Measurements from ENCODE around the gene LCE3E.
"Not testable (repeated sequence)": the region's sequence is repeated elsewhere in the genome, so short reads cannot be mapped to it uniquely, and the experiment has no call there.

Gene LCE3E, protein sequence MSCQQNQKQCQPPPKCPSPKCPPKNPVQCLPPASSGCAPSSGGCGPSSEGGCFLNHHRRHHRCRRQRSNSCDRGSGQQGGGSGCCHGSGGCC

DNA sequence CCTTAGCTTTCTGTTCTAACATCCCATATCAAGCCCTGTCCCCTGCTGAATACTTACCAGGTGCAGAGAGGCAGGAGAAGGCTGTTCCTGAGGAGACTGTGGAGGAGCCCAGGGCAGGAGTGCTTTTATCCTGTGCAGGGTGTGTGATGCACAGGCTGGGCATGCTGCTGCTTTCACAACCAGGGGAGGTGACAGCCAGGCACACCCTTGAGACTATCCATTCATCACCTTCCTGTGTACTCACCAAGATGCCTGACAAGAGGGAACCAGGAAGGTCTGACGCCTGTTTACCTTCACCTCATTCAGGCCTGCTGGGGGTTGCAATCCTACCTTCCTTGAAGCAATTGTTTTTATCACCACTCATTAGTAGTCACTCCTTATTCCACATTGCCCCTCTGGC lies at the start of gene LCE3E:
Gene LCE3E, minus strand, starts transcription at position 100 of the 400 bp plus-strand sequence. CDS start 572 bp downstream, outside the sequence.
- DNase-seq, result no peak

DNA sequence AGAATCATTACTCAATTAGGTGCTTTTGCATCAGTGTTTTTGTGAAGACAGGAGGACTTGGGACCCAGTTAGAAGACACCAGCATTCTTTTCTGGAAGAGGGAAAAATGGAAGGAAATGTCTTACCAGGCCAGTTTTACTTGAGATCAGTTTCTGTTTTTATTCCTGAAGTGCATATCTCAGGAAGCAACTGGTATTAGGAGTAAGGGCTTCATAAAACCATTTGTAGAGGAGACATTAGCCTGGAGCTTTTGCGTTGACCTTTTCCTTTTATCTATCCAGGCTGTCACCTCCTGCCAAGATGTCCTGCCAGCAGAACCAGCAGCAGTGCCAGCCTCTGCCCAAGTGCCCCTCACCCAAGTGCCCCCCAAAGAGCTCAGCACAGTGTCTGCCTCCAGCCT lies 46.9 kb upstream of the LCE3E start, which contains the start of gene LCE3B:
Gene LCE3B, plus strand, starts transcription at position 301 of the 400 bp plus-strand sequence. Its CDS starts 0 bp downstream, at position 301.
- no peak for DNase-seq

DNA sequence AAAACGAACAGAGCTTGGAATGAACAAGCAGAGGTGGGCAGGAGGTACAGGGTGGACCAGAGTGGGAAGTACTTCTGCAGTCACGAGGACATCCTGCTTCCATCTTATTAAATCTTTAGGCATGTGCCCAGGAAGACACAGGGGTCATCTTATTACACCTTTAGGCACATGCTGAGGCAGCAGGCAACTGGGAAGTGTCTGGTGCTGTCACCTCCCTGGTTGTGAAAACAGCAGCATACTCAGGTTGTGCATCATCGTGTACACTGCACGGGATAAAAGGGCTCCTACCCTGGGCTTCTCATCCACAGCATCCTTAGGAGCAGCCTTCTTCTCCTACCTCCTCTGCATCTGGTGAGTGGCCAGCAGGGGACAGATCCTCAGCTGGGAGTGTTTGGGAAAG lies 33.4 kb upstream of the LCE3E start, which contains the start of gene LCE3C:
Gene LCE3C, plus strand, starts transcription at position 301 of the 400 bp plus-strand sequence. CDS start 498 bp downstream, outside the sequence.
- DNase-seq, result no peak

DNA sequence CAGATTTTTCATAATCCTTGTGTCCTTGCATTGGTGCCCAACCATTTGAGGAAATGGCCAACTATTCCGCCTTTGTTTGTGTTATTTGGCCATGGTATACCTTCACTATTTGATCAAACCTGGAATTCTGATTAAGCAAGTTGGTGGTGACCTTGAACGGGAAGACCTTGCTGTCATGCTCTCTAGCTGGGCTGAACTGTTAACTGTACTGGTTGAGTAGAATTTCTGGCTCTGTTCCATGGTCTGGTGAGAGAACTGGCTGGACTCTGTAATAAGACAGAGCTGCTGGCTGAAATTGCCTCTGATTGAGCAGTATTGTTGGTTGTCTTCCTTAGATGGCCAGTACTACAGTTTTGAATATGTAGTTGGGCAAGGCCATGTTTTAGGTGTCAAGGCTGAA lies 30.4 kb upstream of the LCE3E start:
- DNase-seq, result no peak

DNA sequence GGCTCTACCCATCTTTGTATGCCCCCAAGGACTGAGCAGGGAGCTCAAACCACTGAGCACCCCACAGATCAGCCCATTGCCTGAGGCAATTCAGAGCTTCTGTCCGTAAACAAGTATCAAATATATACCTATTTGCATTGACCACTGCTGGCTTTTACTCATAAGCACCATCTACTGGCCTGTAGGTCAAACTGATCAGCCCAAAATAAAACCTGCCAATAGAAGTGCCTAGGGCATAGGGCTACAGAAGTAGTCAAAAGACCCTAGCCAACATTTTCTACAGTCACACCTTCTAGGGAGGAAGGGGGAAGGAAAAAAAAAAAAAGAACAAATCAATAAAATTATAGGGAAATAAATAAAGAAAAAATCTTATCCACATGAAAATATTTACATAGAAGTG lies 19.0 kb upstream of the LCE3E start:
- no peak for DNase-seq

DNA sequence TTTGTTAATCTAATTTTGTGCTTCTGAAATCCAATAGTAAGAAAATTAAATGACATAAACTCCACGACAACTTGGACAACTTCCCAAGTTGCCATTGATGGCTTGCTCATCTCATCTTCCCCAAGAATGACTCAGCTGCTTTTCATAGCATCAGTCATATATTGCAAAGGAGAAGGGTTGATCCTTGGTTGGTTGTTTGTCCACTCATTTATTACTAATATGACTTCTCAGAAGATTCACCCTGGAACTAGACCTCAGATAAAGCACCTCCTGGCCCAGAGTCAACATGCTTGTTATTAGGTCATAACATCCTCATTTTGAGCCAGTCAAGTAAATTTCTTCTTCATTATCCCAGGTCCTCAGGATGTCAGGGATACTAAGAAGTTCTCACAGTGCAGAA lies 16.1 kb upstream of the LCE3E start:
- DNase-seq, result no peak

DNA sequence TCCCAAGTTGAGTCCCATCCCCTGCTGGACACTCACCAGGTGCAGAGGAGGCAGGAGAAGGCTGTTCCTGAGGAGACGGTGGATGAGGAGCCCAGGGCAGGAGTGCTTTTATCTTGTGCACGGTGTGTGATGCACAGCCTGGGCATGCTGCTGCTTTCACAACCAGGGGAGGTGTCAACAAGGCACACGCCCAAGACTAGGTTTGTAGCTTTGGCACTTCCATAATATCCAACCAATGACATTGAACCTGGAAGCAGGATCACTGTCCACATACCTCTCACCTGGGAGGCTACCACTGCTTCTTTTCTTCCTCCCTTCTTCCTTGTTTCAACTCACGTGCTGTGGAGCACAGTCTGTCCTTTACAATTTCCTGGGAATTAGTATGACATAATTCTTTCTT lies 13.9 kb upstream of the LCE3E start, which contains the start of gene LCE3D:
Gene LCE3D, minus strand, starts transcription at position 84 of the 400 bp plus-strand sequence. CDS start 580 bp downstream, outside the sequence.
- DNase-seq, result no peak

DNA sequence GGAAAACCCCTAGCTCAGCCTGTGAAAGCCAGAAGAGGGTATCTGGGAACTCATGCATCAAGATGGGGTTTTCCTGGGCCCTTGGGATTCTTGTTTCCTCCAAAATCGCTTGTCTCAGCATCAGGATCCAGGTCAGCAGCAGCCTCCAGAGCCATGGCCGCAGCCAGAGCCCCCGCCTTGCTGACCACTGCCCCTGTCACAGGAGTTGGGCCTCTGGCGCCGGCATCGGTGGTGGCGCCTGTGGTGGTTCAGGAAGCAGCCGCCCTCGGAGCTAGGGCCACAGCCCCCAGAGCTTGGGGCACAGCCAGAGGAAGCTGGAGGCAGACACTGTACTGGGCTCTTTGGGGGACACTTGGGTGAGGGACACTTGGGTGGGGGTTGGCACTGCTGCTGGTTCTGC lies 12.9 kb upstream of the LCE3E start:
- not testable (repeated sequence) for DNase-seq

DNA sequence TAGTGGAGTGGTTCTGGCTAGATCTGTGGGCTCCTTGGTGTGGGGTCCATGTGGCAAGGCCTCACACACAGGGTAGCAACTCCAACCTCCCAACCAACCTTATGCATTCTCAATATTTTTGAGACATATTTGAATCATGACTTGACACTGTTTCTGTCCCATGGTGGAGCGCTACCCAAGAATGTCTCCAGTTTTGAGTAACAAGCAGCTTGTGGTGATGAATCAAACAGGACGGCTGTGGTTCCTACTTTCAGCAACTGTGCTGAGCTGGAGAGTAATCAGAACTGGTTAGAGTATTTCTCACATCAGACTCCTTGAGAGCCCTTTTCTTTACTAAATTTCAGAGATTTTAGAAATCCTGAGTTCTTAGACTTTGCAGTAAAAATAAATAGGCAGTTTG lies 10.6 kb upstream of the LCE3E start:
- DNase-seq, result no peak

DNA sequence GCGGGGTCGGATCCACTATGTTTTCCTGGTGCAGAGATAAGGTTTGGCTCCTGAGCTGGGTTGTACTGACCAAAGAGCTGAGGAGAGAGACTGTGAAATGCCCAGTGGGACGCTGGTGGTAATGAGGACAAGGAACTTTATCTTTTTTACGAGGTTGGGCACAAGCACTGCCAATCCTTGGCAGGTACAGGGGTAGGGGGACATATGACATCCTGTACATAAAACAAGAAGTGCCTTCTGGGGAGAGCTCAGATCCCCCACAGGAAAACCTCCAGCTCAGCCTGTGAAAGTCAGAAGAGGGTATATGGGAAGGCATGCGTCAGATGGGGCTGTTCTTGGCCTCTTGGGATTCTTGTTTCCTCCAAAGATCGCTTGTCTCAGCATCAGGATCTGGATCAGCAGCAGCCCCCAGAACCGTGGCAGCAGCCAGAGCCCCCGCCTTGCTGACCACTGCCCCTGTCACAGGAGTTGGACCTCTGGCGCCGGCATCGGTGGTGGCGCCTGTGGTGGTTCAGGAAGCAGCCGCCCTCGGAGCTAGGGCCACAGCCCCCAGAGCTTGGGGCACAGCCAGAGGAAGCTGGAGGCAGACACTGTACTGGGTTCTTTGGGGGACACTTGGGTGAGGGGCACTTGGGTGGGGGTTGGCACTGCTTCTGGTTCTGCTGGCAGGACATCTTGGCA lies 905 bp downstream of the LCE3E start:
- no peak for DNase-seq

DNA sequence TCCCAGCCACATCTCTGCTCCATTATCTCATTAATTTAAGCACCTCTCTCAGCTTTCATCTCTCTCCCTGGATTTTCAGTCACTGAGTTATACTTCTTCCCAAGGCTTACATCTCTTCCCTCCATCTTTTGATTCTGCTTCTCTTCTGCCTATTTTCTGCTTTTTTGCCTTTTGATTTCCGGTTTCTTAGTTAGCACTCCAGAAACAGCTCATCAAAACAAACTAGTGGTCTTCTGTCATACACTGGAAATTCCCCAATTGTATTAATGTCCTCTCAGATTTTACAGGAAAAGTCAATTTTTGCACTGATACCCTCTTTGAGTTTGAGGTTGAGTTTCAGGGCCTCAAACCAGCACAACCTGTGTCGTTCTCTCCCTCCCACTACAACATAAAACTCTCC lies 1.5 kb downstream of the LCE3E start:
- no peak for DNase-seq

DNA sequence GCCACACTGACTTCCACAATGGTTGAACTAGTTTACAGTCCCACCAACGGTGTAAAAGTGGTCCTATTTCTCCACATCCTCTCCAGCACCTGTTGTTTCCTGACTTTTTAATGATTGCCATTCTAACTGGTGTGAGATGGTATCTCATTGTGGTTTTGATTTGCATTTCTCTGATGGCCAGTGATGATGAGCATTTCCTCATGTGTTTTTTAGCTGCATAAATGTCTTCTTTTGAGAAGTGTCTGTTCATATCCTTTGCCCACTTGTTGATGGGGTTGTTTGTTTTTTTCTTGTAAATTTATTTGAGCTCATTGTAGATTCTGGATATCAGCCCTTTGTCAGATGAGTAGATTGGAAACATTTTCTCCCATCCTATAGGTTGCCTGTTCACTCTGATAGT lies 18.2 kb downstream of the LCE3E start:
- DNase-seq, result not testable (repeated sequence)

DNA sequence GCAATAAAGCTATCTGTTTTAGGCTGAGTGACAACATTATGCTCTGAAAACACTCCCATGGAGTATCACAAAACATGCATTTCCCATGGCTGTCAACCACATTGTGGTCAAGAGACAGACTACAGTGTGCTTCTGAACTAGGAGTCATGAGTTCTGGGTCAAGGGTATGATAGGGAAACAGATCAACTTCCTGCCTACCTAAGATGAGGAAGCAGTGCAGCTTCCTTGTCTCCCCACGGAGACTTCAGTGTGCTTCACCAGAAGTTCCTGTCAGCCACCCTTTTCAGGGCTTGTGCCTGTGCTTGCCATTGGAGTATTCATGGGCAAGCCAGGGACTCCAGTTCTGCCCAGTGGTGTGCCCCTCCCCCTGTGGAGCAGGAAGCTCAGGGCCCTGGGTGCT lies 19.9 kb downstream of the LCE3E start:
- DNase-seq, result no peak

DNA sequence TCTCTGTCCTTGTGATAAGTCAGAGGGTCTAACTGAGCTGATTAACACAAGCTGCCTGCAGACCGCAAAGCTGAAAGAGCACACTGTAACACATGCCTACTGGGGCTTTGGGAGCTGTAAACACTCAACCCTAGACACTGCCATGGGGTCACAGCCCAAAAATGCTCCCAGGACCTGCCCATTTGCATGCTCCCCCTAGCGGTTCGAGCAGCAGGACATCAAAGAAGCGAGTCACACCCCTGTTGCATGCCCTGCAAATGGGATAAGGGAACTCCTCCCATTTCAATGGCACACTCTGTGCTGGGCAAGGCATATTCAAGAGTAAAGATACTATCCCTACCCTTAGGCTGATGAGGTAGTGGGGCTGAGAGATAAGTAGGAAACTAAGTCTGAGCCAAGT lies 22.8 kb downstream of the LCE3E start:
- no peak for DNase-seq

DNA sequence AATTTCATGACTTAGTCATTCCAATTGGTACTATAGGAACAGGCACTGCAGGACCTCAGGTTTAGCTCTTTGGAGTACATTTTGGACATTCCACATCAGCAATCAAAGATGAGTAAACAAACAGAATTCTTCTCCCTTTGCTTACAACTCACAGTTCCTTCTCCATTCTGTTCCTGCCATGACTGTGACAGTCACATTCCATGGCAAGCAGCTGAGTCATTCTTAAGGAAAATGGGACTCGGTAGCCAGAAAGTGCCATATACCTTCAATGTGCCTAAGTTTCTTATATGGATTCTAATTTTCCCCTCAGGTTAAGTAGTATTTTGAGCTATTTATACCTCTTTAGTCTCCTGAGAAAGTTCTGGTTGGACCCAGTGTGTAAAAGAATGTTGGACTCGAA lies 26.7 kb downstream of the LCE3E start:
- DNase-seq, result no peak

DNA sequence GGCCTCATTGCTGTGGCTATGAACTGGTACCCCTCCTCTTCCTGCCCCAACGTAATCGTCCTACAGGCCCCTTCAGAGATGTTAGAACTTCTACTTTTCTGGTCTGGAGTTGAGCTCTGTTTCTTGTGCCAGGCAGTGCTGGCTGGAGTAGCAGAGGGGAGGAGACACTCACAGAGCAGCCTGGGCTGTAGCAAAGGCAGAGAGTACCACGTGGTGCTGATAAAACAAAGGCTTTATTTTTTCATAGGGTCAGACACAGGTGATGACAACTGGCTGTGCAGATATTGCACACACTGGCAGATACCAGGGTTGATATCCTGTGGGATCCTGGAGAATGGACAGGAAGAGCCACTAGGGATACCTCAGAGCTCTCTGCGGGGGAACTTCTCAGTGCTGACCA lies 29.1 kb downstream of the LCE3E start:
- no peak for DNase-seq

DNA sequence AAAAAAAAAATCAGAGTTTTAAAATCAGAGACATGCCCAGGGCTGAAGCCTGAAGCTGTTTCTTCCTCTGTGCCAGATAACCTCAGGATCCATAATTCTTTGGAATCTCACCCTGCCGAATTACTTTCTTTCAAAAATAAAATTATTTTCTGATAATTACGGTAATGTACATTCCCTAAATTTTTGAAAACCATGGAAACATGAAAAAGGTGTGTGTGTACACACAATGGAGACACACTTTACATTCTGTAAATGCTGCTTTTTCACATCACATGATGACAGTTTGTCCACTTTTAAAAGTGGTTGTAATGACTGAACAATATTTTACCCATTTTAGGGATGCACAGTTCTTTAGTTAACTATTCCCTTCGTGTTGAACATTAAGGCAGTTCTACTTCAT lies 30.8 kb downstream of the LCE3E start:
- DNase-seq, result no peak

DNA sequence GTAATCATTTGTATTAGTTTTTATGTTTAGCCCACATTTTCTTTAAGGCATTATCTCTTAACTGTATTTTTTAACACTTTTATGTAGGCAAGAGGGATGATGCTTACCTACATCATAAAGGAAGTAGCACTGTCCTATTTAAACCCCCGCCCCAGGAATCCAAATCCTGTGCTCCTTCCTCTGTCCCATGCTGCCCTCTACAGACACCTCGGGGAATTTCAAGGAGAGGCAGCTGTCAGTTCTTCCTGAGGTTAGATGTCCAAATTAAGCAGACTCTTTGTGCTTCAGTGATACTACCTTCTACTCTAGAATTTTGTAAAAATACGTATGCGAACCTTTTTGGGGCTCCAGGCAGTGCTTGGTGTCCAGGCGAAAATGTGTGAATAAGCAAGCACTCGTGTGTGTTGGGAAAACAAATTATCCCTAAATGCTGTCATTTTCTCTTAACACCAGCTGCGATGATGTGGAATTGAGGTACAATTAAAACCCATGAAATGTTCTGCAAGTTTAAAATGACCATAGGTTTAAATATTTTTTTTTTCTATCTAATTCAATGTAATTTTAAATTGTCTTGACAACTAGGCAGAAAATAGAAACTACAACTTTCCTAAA lies 33.1 kb downstream of the LCE3E start:
- DNase-seq, result peak; percentile 28 to 61

DNA sequence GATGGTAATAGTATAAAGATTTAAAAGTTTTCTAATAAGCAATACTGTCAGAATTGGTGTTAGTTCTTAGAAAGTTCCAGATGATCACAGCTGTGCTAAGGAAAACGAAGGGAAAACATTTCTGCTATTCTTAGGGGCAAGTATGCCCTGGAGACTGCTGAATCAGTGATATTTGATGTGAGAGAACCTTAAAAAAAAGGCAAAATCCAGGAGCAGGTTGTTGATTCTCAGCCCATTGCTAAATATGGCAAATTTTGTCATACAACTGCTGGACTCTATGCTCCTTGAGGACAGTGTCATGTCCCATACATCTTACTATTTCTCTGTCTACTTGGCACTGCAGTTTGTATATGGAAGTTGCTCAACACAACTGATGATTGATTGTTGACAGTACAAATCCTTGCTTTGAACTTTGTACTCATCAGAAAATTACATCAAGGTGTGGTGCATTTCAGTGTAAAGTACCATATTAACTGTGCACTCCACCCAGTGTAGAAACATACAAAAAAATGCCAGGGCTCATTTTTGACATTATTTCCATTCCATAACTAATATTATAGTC lies 41.4 kb downstream of the LCE3E start:
- DNase-seq, result no peak

DNA sequence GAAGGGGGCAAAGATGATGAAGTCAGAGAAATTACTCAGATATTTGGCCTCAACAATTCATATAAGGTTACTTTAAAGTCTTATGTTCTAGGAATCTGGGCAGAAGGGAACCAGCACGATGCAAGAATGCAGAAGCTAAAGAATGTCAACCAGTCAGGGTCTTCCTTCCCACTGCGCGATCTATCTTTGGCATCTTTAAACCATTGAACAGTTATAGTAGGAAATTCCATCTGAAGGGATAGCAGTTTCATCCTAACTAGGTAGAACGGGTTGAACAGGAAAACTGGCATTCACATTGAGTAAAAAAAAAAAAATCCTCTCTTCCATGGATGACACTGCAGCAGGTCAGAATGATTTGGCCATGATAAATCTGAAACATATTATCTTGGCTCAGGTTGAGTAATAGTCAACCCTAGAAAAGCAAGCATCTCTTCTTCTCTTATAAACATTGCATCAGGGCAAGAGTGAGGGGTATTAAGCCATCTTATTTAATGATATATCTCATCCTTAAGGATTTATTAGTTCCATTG lies 46.0 kb downstream of the LCE3E start:
- no peak for DNase-seq

DNA sequence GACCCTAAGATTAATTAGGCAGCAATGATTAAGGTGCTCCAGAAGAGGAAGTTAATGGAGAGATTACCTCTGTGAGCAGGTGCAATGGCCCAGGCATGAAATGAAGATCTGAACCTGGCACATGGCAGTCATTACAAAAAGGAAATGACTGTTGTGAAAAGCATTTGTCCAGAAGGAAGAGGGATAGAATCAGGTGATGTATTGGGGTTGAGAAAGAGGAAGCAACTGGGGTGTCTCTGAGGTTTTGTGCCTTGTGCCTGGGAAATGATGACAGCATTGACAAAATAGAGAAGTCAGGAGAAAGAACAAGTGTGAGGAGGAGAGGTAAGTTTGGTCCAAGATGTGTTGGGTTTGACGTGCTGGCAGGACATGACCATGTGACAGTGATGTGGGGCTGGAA lies 46.7 kb downstream of the LCE3E start:
- no peak for DNase-seq

DNA sequence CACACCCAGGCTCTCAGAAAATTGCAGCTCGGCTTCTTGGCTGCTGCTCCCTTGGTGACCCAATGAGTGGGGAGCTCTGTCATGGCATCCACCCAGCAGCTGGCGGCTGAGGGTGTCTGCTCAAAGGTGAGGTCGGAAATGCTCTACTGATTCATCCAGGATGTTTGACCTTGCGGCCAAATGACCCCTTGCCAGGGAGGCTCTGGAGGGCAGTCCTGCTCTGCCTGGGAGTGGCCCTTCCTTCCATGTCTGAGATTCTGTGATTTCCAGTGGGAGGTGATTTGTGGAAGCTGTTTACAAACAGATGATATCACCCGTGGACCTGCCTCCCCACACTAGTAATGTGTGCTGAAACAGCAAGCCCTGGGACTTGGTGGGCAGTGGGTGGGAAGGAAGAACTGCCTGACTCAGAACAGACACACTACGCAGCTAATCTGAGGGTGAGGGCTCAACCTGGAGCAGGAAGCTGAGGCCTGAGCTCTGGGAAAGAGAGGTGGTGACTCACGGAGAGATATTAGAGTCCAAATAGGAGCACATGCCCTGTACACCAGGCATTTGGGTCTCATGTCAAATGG lies 49.3 kb downstream of the LCE3E start:
- DNase-seq, result no peak

DNA sequence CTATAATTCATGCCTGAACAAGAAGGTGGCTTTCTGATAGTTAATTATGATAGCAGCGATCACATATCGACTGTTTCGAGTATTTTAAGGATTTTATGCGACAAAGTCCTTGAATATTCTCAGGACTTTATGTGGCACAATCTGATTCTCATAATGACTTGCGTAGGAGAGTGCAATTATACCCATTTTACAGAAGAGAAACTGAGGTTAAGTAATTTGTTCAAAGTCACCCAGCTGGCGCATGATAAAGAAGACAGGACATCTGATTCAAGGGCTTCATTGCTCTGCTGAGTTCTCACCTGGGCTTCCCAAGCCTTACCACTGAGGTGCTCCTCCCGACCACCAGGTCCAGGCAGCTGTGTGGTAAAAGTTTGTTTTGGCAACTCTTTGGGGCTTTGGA lies 50.5 kb downstream of the LCE3E start:
- DNase-seq, result no peak

Measured in NCI-H446 (cell line).